Uterus (tissue), 4 donors: Measurements from ENCODE around the gene ZNF346. TPM values are rescaled to one million over a fixed set of nuclear protein-coding genes. Genes with fewer than 3 reads are reported as not detected.

Source experiments
- DNase-seq, 2 donors: peaks; one replicate each; pipeline ENCODE4 v3.0.0-alpha.2; 2019 to 2020
- H3K27ac ChIP-seq, 2 donors: fragments of 200-600 bp; sonication (generic); 1 replicate in 1 of 2; 2 replicates in 1 of 2; pipeline ENCODE4 v1.5.1; 2016 to 2018
- H3K27me3 ChIP-seq, 2 donors: fragments of 200-600 bp; sonication (generic); one replicate each; pipeline ENCODE4 v1.5.1; 2018 to 2019; ENCODE audit warnings: control low read depth in 1 of 2
- H3K36me3 ChIP-seq, 2 donors: fragments of 200-600 bp; sonication (generic); one replicate each; pipeline ENCODE4 v1.5.1; 2019; ENCODE audit warnings: control low read depth in 1 of 2
- H3K4me1 ChIP-seq, 2 donors: fragments of 200-600 bp; sonication (generic); one replicate each; pipeline ENCODE4 v1.5.1; 2018 to 2019; ENCODE audit warnings: control low read depth in 1 of 2
- H3K4me3 ChIP-seq, 2 donors: fragments of 200-600 bp; sonication (generic); 1 replicate in 1 of 2; 2 replicates in 1 of 2; pipeline ENCODE4 v1.5.1; 2018 to 2019; ENCODE audit warnings: mild to moderate bottlenecking in 1 of 2
- H3K9me3 ChIP-seq, 2 donors: fragments of 200-600 bp; sonication (generic); one replicate each; pipeline ENCODE4 v1.5.1; 2019; ENCODE audit warnings: control low read depth in 1 of 2
- POLR2A ChIP-seq, 2 donors: fragments of 450-650 bp; IDR thresholded peaks; one replicate each; pipeline ENCODE4 v1.6.1; 2016; ENCODE audit warnings: antibody characterized with exemption in 2 of 2, mild to moderate bottlenecking in 1 of 2, moderate library complexity in 1 of 2
- intact Hi-C: fragments of 100-400 bp; cut with DNase I; formaldehyde crosslinking; loops from one replicate; pipeline ENCODE4 v1.15.1; 2023; ENCODE audit warnings: low total_unique reads
- total RNA-seq, 4 donors: library from RNA; depleted of rRNA in 3 of 4; stranded (reverse); fragments of >200 nt in 3 of 4; gene quantifications; one replicate each; pipeline versions ENCODE4 v1.1.0 to v1.2.4, GENCODE V29; 2014 to 2023
- TF ChIP-seq, protein P1 (sequence below), 4 experiments: fragments of 200-600 bp in 2 of 4; fragments of 450-650 bp in 2 of 4; sonication (generic) in 2 of 4; IDR thresholded peaks; one replicate each; pipeline ENCODE4 v1.5.1; 2016 to 2019; ENCODE audit warnings: antibody characterized with exemption in 4 of 4, mild to moderate bottlenecking in 2 of 4, moderate library complexity in 1 of 4
- donor health status: DM: yes; HTN: yes; CAD: no.

ZNF346 gene
- total RNA-seq, 4 donors from 2014 or later: 10.5 to 38.5 (median 29.2) TPM

DNA sequence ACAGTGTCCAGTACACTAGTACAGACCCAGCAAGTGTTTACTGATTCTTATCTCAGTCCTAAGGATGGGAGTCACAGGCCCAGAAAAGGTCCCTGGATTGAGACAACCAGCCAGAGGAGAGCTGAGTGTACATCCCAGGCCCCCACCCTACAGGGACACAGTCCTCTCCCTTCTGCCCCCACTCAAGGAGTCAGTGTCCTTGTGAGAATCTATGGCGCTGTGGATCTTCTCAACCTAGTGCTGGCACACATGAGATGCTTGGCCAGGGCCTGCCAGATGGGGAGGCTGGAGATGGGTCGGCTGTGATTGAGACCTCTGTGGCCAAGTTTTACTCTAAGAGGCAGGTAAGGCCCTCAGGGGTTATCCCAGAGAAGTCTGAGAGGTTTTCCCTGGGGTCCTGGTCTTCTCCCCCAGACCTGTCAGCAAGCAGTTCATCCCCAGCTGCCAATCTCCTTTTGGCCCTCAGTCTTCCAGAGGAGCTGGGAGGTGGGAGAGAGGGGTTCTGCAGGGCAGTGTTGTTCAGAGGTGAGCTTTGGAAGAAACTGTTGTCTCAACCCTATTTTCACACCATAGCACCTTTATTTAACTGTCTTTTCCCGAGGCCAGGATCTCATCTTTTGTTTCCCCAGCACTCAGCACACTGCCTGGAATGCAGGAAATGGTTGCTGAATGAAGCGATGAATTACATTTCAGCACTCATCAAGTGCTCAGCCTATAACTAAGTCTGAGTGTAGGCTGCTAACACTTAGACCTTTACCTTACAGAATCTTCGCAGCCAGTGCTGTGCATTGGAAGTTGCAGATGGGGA, 107.9 kb downstream of the ZNF346 start:
- intact Hi-C loops: no loop called here
- H3K27me3 ChIP-seq: no peaks in the 10 kb centered on the region
- TF ChIP-seq, protein P1, sequence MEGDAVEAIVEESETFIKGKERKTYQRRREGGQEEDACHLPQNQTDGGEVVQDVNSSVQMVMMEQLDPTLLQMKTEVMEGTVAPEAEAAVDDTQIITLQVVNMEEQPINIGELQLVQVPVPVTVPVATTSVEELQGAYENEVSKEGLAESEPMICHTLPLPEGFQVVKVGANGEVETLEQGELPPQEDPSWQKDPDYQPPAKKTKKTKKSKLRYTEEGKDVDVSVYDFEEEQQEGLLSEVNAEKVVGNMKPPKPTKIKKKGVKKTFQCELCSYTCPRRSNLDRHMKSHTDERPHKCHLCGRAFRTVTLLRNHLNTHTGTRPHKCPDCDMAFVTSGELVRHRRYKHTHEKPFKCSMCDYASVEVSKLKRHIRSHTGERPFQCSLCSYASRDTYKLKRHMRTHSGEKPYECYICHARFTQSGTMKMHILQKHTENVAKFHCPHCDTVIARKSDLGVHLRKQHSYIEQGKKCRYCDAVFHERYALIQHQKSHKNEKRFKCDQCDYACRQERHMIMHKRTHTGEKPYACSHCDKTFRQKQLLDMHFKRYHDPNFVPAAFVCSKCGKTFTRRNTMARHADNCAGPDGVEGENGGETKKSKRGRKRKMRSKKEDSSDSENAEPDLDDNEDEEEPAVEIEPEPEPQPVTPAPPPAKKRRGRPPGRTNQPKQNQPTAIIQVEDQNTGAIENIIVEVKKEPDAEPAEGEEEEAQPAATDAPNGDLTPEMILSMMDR (IDR thresholded peaks at IDR 0.05): no peak
- TF ChIP-seq POLR2A (IDR thresholded peaks at IDR 0.05): no peak
- DNase-seq: no peak
- no peak overlapping the region for H3K4me3 ChIP-seq
- H3K27ac ChIP-seq: no peak overlapping the region
- peaks cover 6 to 7% of the 10 kb centered on the region in 2 donors for H3K4me1 ChIP-seq
- no peaks in the 10 kb centered on the region for H3K36me3 ChIP-seq
- no peaks in the 10 kb centered on the region for H3K9me3 ChIP-seq

Other genes starting within 250 kb of the ZNF346 start
- gene UNC5A, start 212.1 kb upstream of the ZNF346 start, total RNA-seq: under 1 TPM in 1 of 4 donors, not detected in 3; 0.48 TPM
- 1 to 10 TPM; 1.5 to 6.9 (median 3.4) TPM for gene HK3, start 123.3 kb upstream of the ZNF346 start, total RNA-seq
- 10 to 100 TPM; 12.3 to 93.2 (median 50.0) TPM for gene UIMC1, start 15.9 kb upstream of the ZNF346 start, total RNA-seq
- gene FGFR4, start 64.2 kb downstream of the ZNF346 start, total RNA-seq: 10 to 100 TPM in 1 of 4 donors, 1 to 10 TPM in 1, under 1 TPM in 2; under 0.01 to 18.8 (median 1.5) TPM
- 100 to 1,000 TPM in 2 of 4 donors, 10 to 100 TPM in 2; 24.1 to 132 (median 64.6) TPM for gene NSD1, start 111.1 kb downstream of the ZNF346 start, total RNA-seq